PC-9 (cell line): ENCODE results near the gene ME3. TPM values are rescaled to one million over a fixed set of nuclear protein-coding genes. Genes with fewer than 3 reads are reported as not detected.
A peak's percentile ranks its signal among the peaks of the same experiment; 100 is the strongest.

Experiments
- Bru-seq: library from RNA; stranded (reverse); fragments of 400-500 nt; gene quantifications from one replicate; lab custom pipeline; 2021; lab: Mats Ljungman, UMichigan
- BruChase-seq, 2 experiments: library from RNA; stranded (reverse); fragments of 400-500 nt; gene quantifications; one replicate each; lab custom pipeline; 2021; lab: Mats Ljungman, UMichigan
- BruUV-seq: library from RNA; stranded (reverse); fragments of 400-500 nt; replicated peaks from 2 replicates; lab custom pipeline; 2021; lab: Mats Ljungman, UMichigan
- CTCF ChIA-PET: fragments of 300-600 bp; sonication (Branson Sonifier 250); formaldehyde crosslinking; loops from one replicate; lab custom pipeline; 2022; ENCODE audit warnings: antibody characterized with exemption; lab: Charles Lee
- POLR2A ChIA-PET: fragments of 300-600 bp; sonication (Branson Sonifier 250); formaldehyde crosslinking; loops from one replicate; lab custom pipeline; 2022; ENCODE audit warnings: antibody characterized with exemption; ENCODE audit not compliant: unreplicated experiment; lab: Charles Lee
- DNase-seq, 2 experiments: peaks; one replicate each; pipeline versions ENCODE4 v3.0.0 to v3.0.0-alpha.2; 2015 to 2022; ENCODE audit warnings: mixed read lengths in 1 of 2
- H2AFZ ChIP-seq: fragments of 200-600 bp; sonication (generic); 2 replicates; pipeline ENCODE4 v1.8.1; 2017; ENCODE audit warnings: antibody characterized with exemption
- H3F3A ChIP-seq: fragments of 200-600 bp; sonication (generic); 2 replicates; pipeline ENCODE4 v1.8.1; 2017; ENCODE audit warnings: antibody characterized with exemption, mild to moderate bottlenecking, low read depth; ENCODE audit not compliant: insufficient read depth
- H3K27ac ChIP-seq: fragments of 200-600 bp; sonication (generic); 2 replicates; pipeline ENCODE4 v1.6.1; 2016; ENCODE audit warnings: mixed run types
- H3K27me3 ChIP-seq: fragments of 200-600 bp; sonication (generic); 2 replicates; pipeline ENCODE4 v1.6.1; 2016; ENCODE audit warnings: low read depth, mixed run types; ENCODE audit not compliant: insufficient read depth
- H3K36me3 ChIP-seq: fragments of 200-600 bp; sonication (generic); 2 replicates; pipeline ENCODE4 v1.6.1; 2016; ENCODE audit warnings: low read depth, mixed run types
- H3K4me1 ChIP-seq: fragments of 200-600 bp; sonication (generic); replicated peaks from 2 replicates; pipeline ENCODE4 v1.6.1; 2016; ENCODE audit warnings: mixed run types; ENCODE audit not compliant: insufficient read depth
- H3K4me2 ChIP-seq: fragments of 200-600 bp; sonication (generic); 2 replicates; pipeline ENCODE4 v1.6.1; 2017; ENCODE audit warnings: mixed run types
- H3K4me3 ChIP-seq: fragments of 200-600 bp; sonication (generic); 2 replicates; pipeline ENCODE4 v1.6.1; 2016; ENCODE audit warnings: mixed run types
- H3K79me2 ChIP-seq: fragments of 200-600 bp; sonication (generic); 2 replicates; pipeline ENCODE4 v1.6.1; 2017; ENCODE audit warnings: low read depth, mixed run types
- H3K9me2 ChIP-seq: fragments of 200-600 bp; sonication (generic); 2 replicates; pipeline ENCODE4 v1.8.1; 2017; ENCODE audit warnings: mild to moderate bottlenecking; ENCODE audit not compliant: insufficient read depth
- H3K9me3 ChIP-seq: fragments of 200-600 bp; sonication (generic); 2 replicates; pipeline ENCODE4 v1.8.1; 2016; ENCODE audit warnings: low read depth; ENCODE audit not compliant: insufficient read depth
- H4K20me1 ChIP-seq: fragments of 200-600 bp; sonication (generic); 2 replicates; pipeline ENCODE4 v1.8.1; 2017; ENCODE audit not compliant: insufficient read depth
- EZH2 ChIP-seq: fragments of 200-600 bp; sonication (generic); IDR thresholded peaks from 2 replicates; pipeline ENCODE4 v1.8.0; 2017; ENCODE audit warnings: antibody characterized with exemption, low read depth
- intact Hi-C: fragments of 100-400 bp; cut with micrococcal nuclease; formaldehyde crosslinking; loops from one replicate; pipeline ENCODE4 v1.10.0; 2022; ENCODE audit not compliant: unreplicated experiment
- long read RNA-seq: library from polyadenylated mRNA; stranded (forward); transcript quantifications from one replicate; pipeline ENCODE4 v2.0.0, GENCODE V29; 2022
- total RNA-seq: library from RNA; stranded (reverse); gene quantifications from 2 replicates; pipeline ENCODE4 v1.2.3, GENCODE V29; 2021
- TF ChIP-seq, protein P1 (sequence below): fragments of 200-600 bp; sonication (generic); conservative IDR thresholded peaks from 2 replicates; pipeline ENCODE4 v1.6.1; 2017; ENCODE audit warnings: mixed run types, antibody characterized with exemption, mild to moderate bottlenecking, moderate library complexity

The ME3 gene
- 34.0 and 61.1 TPM in 2 replicates for total RNA-seq
- Bru-seq, nascent RNA = percentile 79 among the genes with signal in this experiment
- BruChase-seq, experiment 1, labeled RNA remaining after a 2-hour chase = percentile 74 among the genes with signal in this experiment
- percentile 57 among the genes with signal in this experiment for BruChase-seq, experiment 2, labeled RNA remaining after a 6-hour chase
- long read RNA-seq, transcript ME3-202 (14 exons, 2,240 nt) = major isoform, 21 of 78 reads
- long read RNA-seq, transcript ME3-212 (15 exons, 2,311 nt) = minor isoform, 17 of 78 reads
- long read RNA-seq, partial matches to known transcripts = 4 of 78 reads
- long read RNA-seq, other reads (novel, unspliced or antisense) = 35 of 78 reads

- TSS peak; percentile 62 for BruUV-seq
- Histone ChIP-seq H3K79me2 (peaks cover 44% of the 10 kb centered on the region), H3K9me2 (no peaks in the 10 kb centered on the region), H3K4me2 (peak within 1 kb of the TSS; percentile 90), H3K9me3 (no peaks in the 10 kb centered on the region), H3K27me3 (no peaks in the 10 kb centered on the region), H3K4me3 (peak within 1 kb of the TSS; percentile 82), H4K20me1 (no peaks in the 10 kb centered on the region), H3K36me3 (no peaks in the 10 kb centered on the region), H3K4me1 (peaks cover 52% of the 10 kb centered on the region), H2AFZ (peak within 1 kb of the TSS; percentile 93), H3K27ac (peak within 1 kb of the TSS; percentile 87), H3F3A (peaks cover 29% of the 10 kb centered on the region; the same call in 1 of the 2 replicates)
- DNase-seq = peak; percentile 63 to 74
- ChIA-PET POLR2A (interaction anchor here (0.6 kb wide), 3 partner anchors 127 to 188 kb away, joined by 3 to 6 read pairs (median 4); no protein-coding TSS in a partner anchor), CTCF (interaction anchor here (0.6 kb wide), 1 partner anchor 62 kb away, joined by 10 read pairs; no protein-coding TSS in a partner anchor)
- no peak for TF ChIP-seq EZH2
- TF ChIP-seq, protein P1, sequence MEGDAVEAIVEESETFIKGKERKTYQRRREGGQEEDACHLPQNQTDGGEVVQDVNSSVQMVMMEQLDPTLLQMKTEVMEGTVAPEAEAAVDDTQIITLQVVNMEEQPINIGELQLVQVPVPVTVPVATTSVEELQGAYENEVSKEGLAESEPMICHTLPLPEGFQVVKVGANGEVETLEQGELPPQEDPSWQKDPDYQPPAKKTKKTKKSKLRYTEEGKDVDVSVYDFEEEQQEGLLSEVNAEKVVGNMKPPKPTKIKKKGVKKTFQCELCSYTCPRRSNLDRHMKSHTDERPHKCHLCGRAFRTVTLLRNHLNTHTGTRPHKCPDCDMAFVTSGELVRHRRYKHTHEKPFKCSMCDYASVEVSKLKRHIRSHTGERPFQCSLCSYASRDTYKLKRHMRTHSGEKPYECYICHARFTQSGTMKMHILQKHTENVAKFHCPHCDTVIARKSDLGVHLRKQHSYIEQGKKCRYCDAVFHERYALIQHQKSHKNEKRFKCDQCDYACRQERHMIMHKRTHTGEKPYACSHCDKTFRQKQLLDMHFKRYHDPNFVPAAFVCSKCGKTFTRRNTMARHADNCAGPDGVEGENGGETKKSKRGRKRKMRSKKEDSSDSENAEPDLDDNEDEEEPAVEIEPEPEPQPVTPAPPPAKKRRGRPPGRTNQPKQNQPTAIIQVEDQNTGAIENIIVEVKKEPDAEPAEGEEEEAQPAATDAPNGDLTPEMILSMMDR = no peak
- intact Hi-C loops = loop anchor here (1.0 to 5.0 kb wide), 2 partner anchors 80 to 130 kb away; no protein-coding TSS in a partner anchor
Measured at GRCh38 chr11:86672007-86672621, at the start of gene ME3. Gene ME3, minus strand, starts transcription at chr11:86672616.

GRCh38 chr11:86722006-86722405, 49.6 kb upstream of the ME3 start:
- Histone ChIP-seq H3K4me3 (no peak overlapping the region), H4K20me1 (no peaks in the 10 kb centered on the region), H3K4me2 (no peak overlapping the region), H3K4me1 (peaks cover 57% of the 10 kb centered on the region), H3K27me3 (no peaks in the 10 kb centered on the region), H3K27ac (no peak overlapping the region), H3K36me3 (peaks cover 22% of the 10 kb centered on the region; the same call in 1 of the 2 replicates), H3K9me2 (no peaks in the 10 kb centered on the region), H3K79me2 (no peaks in the 10 kb centered on the region), H3F3A (peaks cover 46% of the 10 kb centered on the region), H2AFZ (no peak overlapping the region), H3K9me3 (peaks cover 43% of the 10 kb centered on the region)
- TF ChIP-seq, protein P1 = no peak
- TF ChIP-seq EZH2 = no peak
- intact Hi-C loops = no loop called here
- ChIA-PET CTCF (no interaction called here), POLR2A (no interaction called here)
- BruUV-seq = no TSS peak
- DNase-seq = peak in 1 of 2 experiments; percentile 25

DNA sequence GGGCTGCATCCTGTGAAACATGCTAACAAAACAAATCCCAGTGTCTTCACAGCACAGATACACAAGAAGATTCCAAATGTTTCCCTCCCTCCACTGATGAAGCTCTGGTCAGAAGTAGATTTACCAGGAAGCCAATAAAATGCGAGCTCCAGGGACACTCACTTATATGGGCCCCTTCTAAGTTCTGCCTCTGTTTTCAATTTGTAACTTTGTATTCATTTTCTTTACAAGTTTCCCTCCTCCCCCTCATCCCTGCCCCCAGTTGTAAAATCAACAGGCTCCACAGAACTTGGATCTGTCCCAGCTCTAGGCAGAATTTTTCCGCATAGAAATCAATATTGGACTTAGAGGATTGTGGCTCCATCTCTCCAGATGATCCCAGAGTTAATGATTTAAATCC, 48.1 kb upstream of the ME3 start:
- Histone ChIP-seq H3K4me2 (peak overlapping the region; percentile 32; the same call in 1 of the 2 replicates), H3K4me3 (no peak overlapping the region), H4K20me1 (no peaks in the 10 kb centered on the region), H3K9me2 (no peaks in the 10 kb centered on the region), H3K9me3 (peaks cover 44% of the 10 kb centered on the region), H3K27ac (peak overlapping the region; percentile 79), H3K36me3 (peaks cover 22% of the 10 kb centered on the region; the same call in 1 of the 2 replicates), H3K4me1 (peaks cover 46% of the 10 kb centered on the region), H3K79me2 (no peaks in the 10 kb centered on the region), H3F3A (peaks cover 33% of the 10 kb centered on the region), H2AFZ (no peak overlapping the region), H3K27me3 (no peaks in the 10 kb centered on the region)
- no peak for TF ChIP-seq EZH2
- TF ChIP-seq, protein P1 = no peak
- POLR2A ChIA-PET = interaction anchor here (0.6 to 1.3 kb wide), 4 partner anchors 42 to 827 kb away, joined by 3 to 12 read pairs (median 4); no protein-coding TSS in a partner anchor
- DNase-seq = no peak
- intact Hi-C loops = no loop called here
- BruUV-seq = no TSS peak
- CTCF ChIA-PET = no interaction called here
